NCI-H1694 (cell line): ENCODE measurements around the gene FGD5.

Experiments used
- DNase-seq: peaks from one replicate; lab custom pipeline; 2025; lab: John Stamatoyannopoulos, UW

The FGD5 gene

GRCh38 chr3:14852717-14853116 is 34.0 kb downstream of the FGD5 start:
- no peak for DNase-seq

DNA sequence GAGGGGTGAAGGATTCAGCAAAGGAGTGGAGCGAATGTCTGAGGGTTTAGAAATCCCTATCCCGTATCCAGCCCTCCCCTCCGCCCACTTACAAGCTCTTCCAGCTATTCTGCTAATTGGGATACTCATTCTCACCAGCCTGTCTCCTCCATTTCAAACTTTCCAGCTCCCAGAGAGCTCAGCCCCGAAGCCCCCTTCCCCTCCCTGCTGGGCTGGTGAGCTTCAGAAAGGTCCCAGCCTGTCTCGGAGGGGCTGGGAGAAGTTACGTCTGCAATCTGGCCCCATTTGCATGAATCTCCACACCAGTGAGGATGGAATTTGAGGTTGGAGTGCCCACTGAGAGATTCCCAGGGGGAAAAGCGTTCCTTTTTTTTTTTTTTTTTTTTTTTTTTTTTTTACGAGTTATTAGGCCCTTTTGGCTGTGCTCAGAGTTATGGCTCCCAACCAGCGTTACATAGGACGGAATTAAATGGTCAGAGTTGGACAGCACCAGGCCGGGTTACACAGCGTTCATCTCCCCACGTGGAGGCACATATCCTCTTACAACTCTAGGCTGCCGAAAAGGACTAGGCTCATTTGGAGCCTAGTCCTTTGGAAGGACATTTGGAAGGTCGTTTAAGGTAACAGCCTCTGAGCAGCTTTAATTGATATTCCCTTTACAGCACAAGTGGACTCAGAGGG is 34.6 kb downstream of the FGD5 start:
- DNase-seq: no peak

DNA sequence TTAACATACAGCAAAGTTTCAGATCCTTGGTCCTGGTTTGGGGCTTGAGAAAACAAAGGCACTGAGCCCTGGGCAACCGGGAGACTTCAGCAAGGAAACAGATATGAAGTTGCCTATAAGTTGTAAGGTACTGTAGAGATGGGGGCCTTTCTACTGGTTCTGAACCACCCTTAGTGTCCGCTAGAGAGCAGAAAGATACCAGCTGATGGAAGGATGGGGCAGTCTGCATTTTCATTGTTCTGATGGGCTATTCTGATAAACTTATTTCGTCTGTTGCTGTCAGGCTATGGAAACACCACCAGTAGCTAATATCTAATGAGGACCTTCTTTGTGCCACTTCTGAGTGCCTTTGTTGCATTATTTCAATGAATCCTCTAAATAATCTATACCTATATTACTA is 38.7 kb downstream of the FGD5 start:
- no peak for DNase-seq

DNA sequence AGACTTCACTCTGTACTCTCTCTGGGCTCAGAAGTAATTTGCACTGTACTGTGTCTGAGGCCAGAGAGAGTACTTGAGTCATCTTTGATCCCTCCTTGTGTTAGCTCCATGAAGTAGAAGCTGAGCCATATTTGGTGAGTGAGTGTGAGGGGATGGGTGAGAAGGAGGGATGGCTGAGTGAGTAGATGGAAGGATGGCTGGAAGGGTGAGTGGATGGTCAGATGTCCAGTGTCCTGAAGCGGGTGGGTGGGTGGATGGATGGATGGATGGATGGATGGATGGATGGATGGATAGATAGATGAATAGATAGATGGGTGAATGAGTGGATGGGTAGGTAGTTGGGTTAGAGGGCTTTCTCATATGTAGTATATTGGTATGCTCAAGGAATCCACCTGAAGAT is 39.3 kb downstream of the FGD5 start:
- DNase-seq: no peak

DNA sequence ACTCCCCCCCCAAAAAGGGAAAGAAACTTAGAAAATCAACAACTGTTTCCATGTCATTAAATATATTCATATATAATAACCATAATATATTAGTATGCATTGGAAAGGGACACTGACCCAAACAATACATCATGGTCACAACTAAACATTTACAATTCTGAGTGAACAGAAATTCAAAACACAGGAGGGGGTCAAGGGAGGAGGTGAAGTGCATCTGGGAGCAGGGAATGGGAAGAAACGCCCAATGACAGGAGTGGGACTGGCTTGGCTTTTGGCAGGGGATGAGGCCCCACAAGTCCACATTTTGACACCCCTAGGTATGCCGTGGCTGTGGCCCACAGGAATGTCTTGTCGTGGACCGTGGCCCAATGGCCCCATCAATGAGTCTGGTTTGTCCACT is 41.1 kb downstream of the FGD5 start:
- DNase-seq: no peak

DNA sequence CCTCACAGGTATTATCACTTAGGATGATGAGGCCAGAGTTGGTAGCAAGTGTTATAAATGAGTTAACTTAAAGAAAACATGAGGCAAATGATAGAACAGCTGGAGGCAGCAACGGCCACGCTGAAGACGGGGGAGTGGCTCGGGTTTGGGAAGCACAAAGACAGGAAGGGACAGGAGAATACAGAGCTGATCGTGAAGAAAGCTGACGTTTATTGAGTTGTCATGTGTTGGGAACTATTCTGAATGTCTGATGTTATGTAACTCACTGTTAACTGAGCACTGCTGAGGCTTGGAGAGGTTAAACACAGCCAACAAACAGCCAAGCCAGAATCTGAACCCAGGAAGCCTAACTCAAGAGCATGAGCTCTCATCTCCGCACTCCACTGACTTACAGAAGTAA is 42.3 kb downstream of the FGD5 start:
- no peak for DNase-seq

DNA sequence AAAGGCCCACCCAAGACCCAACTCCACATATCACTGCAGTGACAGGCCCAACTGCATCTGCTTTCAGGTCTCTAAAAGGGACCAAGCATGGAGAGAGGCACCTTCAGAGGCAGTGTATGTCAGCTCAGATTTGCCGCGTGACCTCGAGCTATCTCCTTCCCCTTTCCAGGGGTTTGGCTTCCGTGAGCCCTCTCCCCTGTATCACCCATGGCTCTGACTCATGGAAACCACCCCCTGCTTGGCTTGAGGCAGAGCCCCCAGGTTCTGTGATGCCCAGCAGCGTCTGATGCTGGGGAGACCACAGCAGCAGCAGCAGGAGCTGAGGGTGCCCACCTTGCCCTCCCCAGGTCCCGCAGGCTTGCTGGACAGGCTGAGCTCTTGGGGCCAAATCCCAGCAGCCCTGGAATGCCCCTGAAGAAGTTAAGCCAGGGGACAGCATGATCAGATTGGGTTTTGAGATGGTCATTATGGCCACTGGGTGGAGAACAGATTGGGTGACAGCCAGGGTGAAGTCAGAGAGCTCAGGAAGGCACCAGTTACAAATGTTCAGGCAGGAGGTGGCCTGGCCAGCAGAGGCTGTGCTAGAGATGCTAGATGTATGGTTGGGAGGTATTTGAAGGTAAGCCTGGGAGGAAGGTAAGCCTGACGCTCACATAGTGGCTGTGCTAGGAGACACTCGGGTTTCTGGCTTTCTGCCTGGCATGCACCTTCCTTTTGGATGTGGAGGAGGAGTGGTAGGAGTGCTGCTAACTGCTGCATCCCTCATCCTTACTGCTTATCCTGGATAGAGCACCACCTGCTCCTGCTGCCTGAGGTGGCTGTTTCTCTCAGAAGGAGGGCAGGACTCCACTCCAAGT is 42.9 kb downstream of the FGD5 start:
- no peak for DNase-seq

DNA sequence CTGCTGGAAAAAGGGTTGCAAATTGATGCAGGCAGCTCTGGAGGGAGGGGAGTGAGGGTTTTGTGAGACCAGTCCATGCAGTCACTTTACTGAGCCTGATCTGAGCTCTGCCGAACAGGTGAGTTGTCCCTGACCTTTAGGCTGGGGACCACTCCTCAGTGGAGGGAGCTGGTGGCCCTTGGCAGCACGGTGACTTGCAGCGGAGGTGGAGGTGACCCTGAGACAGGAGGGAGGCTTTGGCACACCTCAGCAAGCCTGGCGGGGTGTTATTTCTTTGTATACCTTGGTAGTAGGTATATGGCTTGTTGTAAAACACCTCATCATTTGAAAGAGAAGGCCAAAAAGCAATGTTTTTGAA is 43.5 kb downstream of the FGD5 start:
- DNase-seq: no peak

GRCh38 chr3:14862661-14863230 is 44.0 kb downstream of the FGD5 start:
- DNase-seq: no peak

- DNase-seq: no peak
Measured at GRCh38 chr3:14863333-14864100, 44.8 kb downstream of the FGD5 start.

GRCh38 chr3:14864131-14864530 is 45.4 kb downstream of the FGD5 start:
- DNase-seq: no peak

- no peak for DNase-seq
Measured at GRCh38 chr3:14866627-14867026, 47.9 kb downstream of the FGD5 start.

DNA sequence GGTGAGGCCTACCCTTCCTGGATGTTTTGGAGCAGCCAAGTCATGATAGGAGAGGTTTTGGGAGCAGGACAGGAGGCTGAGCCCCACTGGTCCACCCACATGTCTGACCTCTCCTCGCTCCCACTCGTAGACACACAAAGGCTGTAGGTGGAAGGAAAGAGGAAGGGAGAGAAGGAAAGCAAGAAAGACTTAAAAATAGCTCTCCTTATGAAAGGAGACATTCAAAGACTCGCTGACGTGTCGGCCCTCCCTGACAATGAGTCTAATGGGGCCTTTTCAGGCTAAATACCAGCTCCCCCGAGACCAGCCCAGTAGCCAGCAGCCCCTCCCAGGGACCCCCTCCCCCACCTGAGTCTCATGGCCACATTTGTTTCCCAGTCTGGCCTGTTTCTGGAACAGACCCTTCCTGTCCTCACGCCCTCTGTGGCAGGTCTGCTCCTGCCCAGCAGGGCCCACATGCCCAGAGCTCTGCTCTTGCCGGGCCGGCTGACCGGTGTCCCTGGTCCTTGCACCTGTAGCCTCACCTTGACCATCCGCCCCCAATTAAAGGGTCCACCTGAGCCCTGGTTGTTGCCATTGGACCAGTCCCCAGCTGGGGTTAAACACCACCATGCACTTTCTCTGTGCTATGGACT is 49.3 kb downstream of the FGD5 start:
- no peak for DNase-seq

- no peak for DNase-seq
Measured at GRCh38 chr3:14869917-14870782, 51.4 kb downstream of the FGD5 start.

GRCh38 chr3:14870783-14871060 is 52.0 kb downstream of the FGD5 start:
- DNase-seq: no peak

- DNase-seq: no peak
Measured at GRCh38 chr3:14871456-14872200, 52.9 kb downstream of the FGD5 start.

GRCh38 chr3:14872706-14873105 is 53.9 kb downstream of the FGD5 start:
- no peak for DNase-seq

- no peak for DNase-seq
Measured at GRCh38 chr3:14874784-14875183, 56.0 kb downstream of the FGD5 start.

- DNase-seq: no peak
Measured at GRCh38 chr3:14875411-14876175, 56.8 kb downstream of the FGD5 start.

DNA sequence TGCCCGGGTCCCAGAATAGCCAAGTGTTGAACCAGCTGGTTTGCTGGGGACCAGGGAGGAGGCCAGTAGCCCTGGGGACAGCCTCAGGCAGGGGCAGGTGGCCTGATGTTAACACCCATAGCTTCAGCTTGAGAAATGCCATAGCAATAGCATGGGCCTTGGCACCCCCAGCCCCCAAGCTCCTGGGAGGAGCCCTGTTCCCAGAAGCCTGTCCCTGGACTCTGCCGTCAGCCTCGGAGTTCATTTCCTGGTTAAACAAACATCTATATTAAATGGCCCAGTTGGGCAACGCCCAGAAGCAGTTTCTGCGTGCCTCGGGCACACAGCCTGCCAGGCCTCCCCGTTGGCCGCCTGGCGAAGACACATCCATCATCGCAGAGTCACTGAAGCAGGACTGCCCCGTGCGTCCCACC is 58.2 kb downstream of the FGD5 start:
- no peak for DNase-seq
